Immature natural killer cell (primary cell): ENCODE results near the gene PLVAP. TPM values are rescaled to one million over a fixed set of nuclear protein-coding genes. Genes with fewer than 3 reads are reported as not detected.
A peak's percentile ranks its signal among the peaks of the same experiment; 100 is the strongest.

Source experiments
- DNase-seq, 3 donors: peaks; one replicate each; pipeline ENCODE4 v3.0.0; 2022; ENCODE audit warnings: mixed read lengths in 1 of 3
- H3K27ac Mint-ChIP-seq, 6 donors: one replicate each; pipeline ENCODE4 v1.8.0; 2020; ENCODE audit warnings: mixed read lengths in 6 of 6, mild to moderate bottlenecking in 5 of 6, inconsistent platforms in 4 of 6, moderate library complexity in 3 of 6
- H3K27me3 Mint-ChIP-seq, 3 donors: one replicate each; pipeline ENCODE4 v1.8.0; 2020 to 2021; ENCODE audit warnings: low read depth in 3 of 3, mild to moderate bottlenecking in 3 of 3, mixed read lengths in 3 of 3, moderate library complexity in 3 of 3, inconsistent platforms in 1 of 3
- H3K36me3 Mint-ChIP-seq, 3 donors: one replicate each; pipeline ENCODE4 v1.8.0; 2020; ENCODE audit warnings: mixed read lengths in 3 of 3, inconsistent platforms in 2 of 3, mild to moderate bottlenecking in 2 of 3
- H3K4me1 Mint-ChIP-seq, 2 donors: one replicate each; pipeline ENCODE4 v1.8.0; 2020; ENCODE audit warnings: inconsistent platforms in 2 of 2, mild to moderate bottlenecking in 2 of 2, mixed read lengths in 2 of 2, moderate library complexity in 1 of 2
- H3K4me3 Mint-ChIP-seq, 5 donors: one replicate each; pipeline ENCODE4 v1.8.0; 2020; ENCODE audit warnings: mild to moderate bottlenecking in 5 of 5, mixed read lengths in 5 of 5, inconsistent platforms in 3 of 5, moderate library complexity in 3 of 5
- H3K9me3 Mint-ChIP-seq, 6 donors: one replicate each; pipeline ENCODE4 v1.8.0; 2020; ENCODE audit warnings: mild to moderate bottlenecking in 6 of 6, mixed read lengths in 6 of 6, inconsistent platforms in 4 of 6, moderate library complexity in 3 of 6
- polyA plus RNA-seq, 3 donors: library from polyadenylated mRNA; unstranded; fragments of 300-500 nt; fragmentation: Illumina TruSeq; gene quantifications; one replicate each; pipeline ENCODE4 v1.2.3, GENCODE V29; 2021

Gene PLVAP
- polyA plus RNA-seq, 3 donors from 2014 or later: not detected

- no peak for DNase-seq
- H3K4me1 Mint-ChIP-seq: peaks cover 53 to 56% of the 10 kb centered on the region in 2 donors
- peaks cover 4% of the 10 kb centered on the region in 3 donors for H3K27me3 Mint-ChIP-seq
- H3K27ac Mint-ChIP-seq: peak overlapping the region; percentile 89 to 97 (median 94)
- peak overlapping the region; percentile 87 to 96 (median 95) for H3K4me3 Mint-ChIP-seq
- no peaks in the 10 kb centered on the region for H3K9me3 Mint-ChIP-seq
- H3K36me3 Mint-ChIP-seq: peaks cover 0 to 7% (median 0%) of the 10 kb centered on the region in 3 donors
These were observed 29.7 kb upstream of the PLVAP start for GRCh38 chr19:17406887-17407196.

GRCh38 chr19:17406046-17406886, 29.1 kb upstream of the PLVAP start:
- Mint-ChIP-seq H3K4me3 (peak overlapping the region; percentile 87 to 96 (median 95)), H3K27me3 (peaks cover 4% of the 10 kb centered on the region in 3 donors), H3K27ac (peak overlapping the region; percentile 89 to 97 (median 94)), H3K9me3 (no peaks in the 10 kb centered on the region), H3K4me1 (peaks cover 53 to 56% of the 10 kb centered on the region in 2 donors), H3K36me3 (peaks cover 0 to 8% (median 3%) of the 10 kb centered on the region in 3 donors)
- DNase-seq: peak; percentile 58 to 72 (median 71)

GRCh38 chr19:17405250-17406045, 28.3 kb upstream of the PLVAP start, which contains the start of gene BST2:
BST2 (minus strand) TSS chr19:17405630; CDS start chr19:17405575, 55 bp downstream.
- Mint-ChIP-seq H3K9me3 (no peaks in the 10 kb centered on the region), H3K4me3 (peak within 1 kb of the TSS; percentile 87 to 96 (median 95)), H3K4me1 (peaks cover 53 to 56% of the 10 kb centered on the region in 2 donors), H3K36me3 (peaks cover 0 to 8% (median 3%) of the 10 kb centered on the region in 3 donors), H3K27me3 (peaks cover 4% of the 10 kb centered on the region in 3 donors), H3K27ac (peak within 1 kb of the TSS; percentile 89 to 97 (median 94))
- peak; percentile 78 to 80 (median 79) for DNase-seq

GRCh38 chr19:17404621-17405249, 27.6 kb upstream of the PLVAP start:
- no peak for DNase-seq
- Mint-ChIP-seq H3K9me3 (no peaks in the 10 kb centered on the region), H3K27me3 (peaks cover 4% of the 10 kb centered on the region in 3 donors), H3K4me1 (peaks cover 53 to 56% of the 10 kb centered on the region in 2 donors), H3K4me3 (peak overlapping the region; percentile 87 to 96 (median 95)), H3K27ac (peak overlapping the region; percentile 89 to 97 (median 94)), H3K36me3 (peaks cover 0 to 8% (median 3%) of the 10 kb centered on the region in 3 donors)

- no peaks in the 10 kb centered on the region for H3K9me3 Mint-ChIP-seq
- H3K36me3 Mint-ChIP-seq: peaks cover 0 to 8% (median 3%) of the 10 kb centered on the region in 3 donors
- H3K4me1 Mint-ChIP-seq: peaks cover 53 to 56% of the 10 kb centered on the region in 2 donors
- peaks cover 4% of the 10 kb centered on the region in 3 donors for H3K27me3 Mint-ChIP-seq
- peak overlapping the region; percentile 87 to 96 (median 95) for H3K4me3 Mint-ChIP-seq
- no peak for DNase-seq
- peak overlapping the region; percentile 83 to 97 (median 88) for H3K27ac Mint-ChIP-seq
These were observed 26.9 kb upstream of the PLVAP start for GRCh38 chr19:17404015-17404414.

- DNase-seq: peak in 1 of 3 donors; percentile 28
- Mint-ChIP-seq H3K9me3 (no peaks in the 10 kb centered on the region), H3K4me3 (peak overlapping the region; percentile 87 to 96 (median 95)), H3K4me1 (peaks cover 53 to 56% of the 10 kb centered on the region in 2 donors), H3K27me3 (peaks cover 4% of the 10 kb centered on the region in 3 donors), H3K36me3 (peaks cover 0 to 8% (median 3%) of the 10 kb centered on the region in 3 donors), H3K27ac (peak overlapping the region in 4 of 6 donors; percentile 75 to 94 (median 82))
These were observed 26.1 kb upstream of the PLVAP start for GRCh38 chr19:17402982-17403855.

- Mint-ChIP-seq H3K27ac (no peak overlapping the region), H3K4me1 (peaks cover 38 to 40% of the 10 kb centered on the region in 2 donors), H3K4me3 (no peak overlapping the region), H3K27me3 (peaks cover 4% of the 10 kb centered on the region in 3 donors), H3K9me3 (no peaks in the 10 kb centered on the region), H3K36me3 (peaks cover 0 to 8% (median 3%) of the 10 kb centered on the region in 3 donors)
- no peak for DNase-seq
These were observed 24.5 kb upstream of the PLVAP start for GRCh38 chr19:17401628-17402027.

- H3K27ac Mint-ChIP-seq: peak overlapping the region in 1 of 6 donors; percentile 40
These were observed 21.9 kb upstream of the PLVAP start for GRCh38 chr19:17398902-17399527.

GRCh38 chr19:17394891-17395415, 17.8 kb upstream of the PLVAP start:
- peak; percentile 32 to 52 (median 42) for DNase-seq
- Mint-ChIP-seq H3K4me3 (peak overlapping the region in 1 of 5 donors; percentile 21), H3K27ac (peak overlapping the region in 3 of 6 donors; percentile 44 to 73 (median 53)), H3K9me3 (no peaks in the 10 kb centered on the region), H3K36me3 (no peaks in the 10 kb centered on the region), H3K4me1 (peaks cover 14 to 26% of the 10 kb centered on the region in 2 donors), H3K27me3 (peaks cover 0 to 7% (median 0%) of the 10 kb centered on the region in 3 donors)

More at GRCh38 chr19:17398902-17399527, 21.9 kb upstream of the PLVAP start:
- peaks cover 0 to 2% (median 0%) of the 10 kb centered on the region in 3 donors for H3K27me3 Mint-ChIP-seq
- H3K9me3 Mint-ChIP-seq: no peaks in the 10 kb centered on the region
- H3K4me1 Mint-ChIP-seq: peaks cover 17 to 24% of the 10 kb centered on the region in 2 donors
- DNase-seq: no peak
- no peak overlapping the region for H3K4me3 Mint-ChIP-seq
- peaks cover 0 to 8% (median 3%) of the 10 kb centered on the region in 3 donors for H3K36me3 Mint-ChIP-seq

- Mint-ChIP-seq H3K27ac (peak within 1 kb of the TSS in 3 of 6 donors; percentile 44 to 73 (median 53)), H3K27me3 (peaks cover 0 to 7% (median 0%) of the 10 kb centered on the region in 3 donors), H3K36me3 (no peaks in the 10 kb centered on the region), H3K9me3 (no peaks in the 10 kb centered on the region), H3K4me1 (peaks cover 14 to 26% of the 10 kb centered on the region in 2 donors), H3K4me3 (peak within 1 kb of the TSS in 1 of 5 donors; percentile 21)
- DNase-seq: no peak
These were observed 16.8 kb upstream of the PLVAP start, which contains the start of gene CCDC194 for GRCh38 chr19:17393914-17394313. CCDC194 (minus strand) TSS chr19:17394196; CDS start chr19:17394158, 38 bp downstream.

GRCh38 chr19:17393002-17393401, 15.9 kb upstream of the PLVAP start:
- no peak for DNase-seq
- Mint-ChIP-seq H3K36me3 (no peaks in the 10 kb centered on the region), H3K9me3 (no peaks in the 10 kb centered on the region), H3K27me3 (peaks cover 0 to 7% (median 0%) of the 10 kb centered on the region in 3 donors), H3K27ac (no peak overlapping the region), H3K4me3 (no peak overlapping the region), H3K4me1 (peaks cover 14 to 26% of the 10 kb centered on the region in 2 donors)
